ENCODE data around the gene TMEM18. TPM values are rescaled to one million over a fixed set of nuclear protein-coding genes. Genes with fewer than 3 reads are reported as not detected.

Gene TMEM18
- total and polyA plus RNA-seq, 9 of the 15 experiments (the other 6 are each of a cell fraction or from before 2014, with no cell fraction given) = 12.8 to 55.9 (median 21.8) TPM

- intact Hi-C loops (cut with micrococcal nuclease) = no loop called here
- FAIRE-seq (no peak), ATAC-seq (no peak), DNase-seq (ENCODE audit: extremely low read depth in 1 of 4, low spot score in 3 of 4) (no peak)
- no peak for TF ChIP-seq PRMT5 (CRISPR knock-in tag; IDR thresholded peaks at IDR 0.05)
- no peak for TF ChIP-seq TARDBP (IDR thresholded peaks at IDR 0.05)
- TF ChIP-seq NUFIP1 (IDR thresholded peaks at IDR 0.05; ENCODE audit: partially characterized antibody) = no peak
- no peak for TF ChIP-seq PHB2 (IDR thresholded peaks at IDR 0.05; ENCODE audit: low read depth)
- no peak for TF ChIP-seq POLR2G (IDR thresholded peaks at IDR 0.05; ENCODE audit: low read depth, low read length)
- TF ChIP-seq SMAD3 (CRISPR knock-in tag; conservative IDR thresholded peaks at IDR 0.05) = no peak
- TF ChIP-seq EGR1 (conservative IDR thresholded peaks at IDR 0.05) = no peak
- no peak for TF ChIP-seq ZFP1 (CRISPR knock-in tag; IDR thresholded peaks at IDR 0.05)
- 0 out of 2 replicates have a peak, but pooled peaks cover 1% of the 10 kb centered on the region for H3K9me3 ChIP-seq (replicated peaks; ENCODE audit: control insufficient read depth, insufficient read depth, low read depth, low read length)
- no peaks in the 10 kb centered on the region for H3K9me1 ChIP-seq (ENCODE audit: control insufficient read depth, insufficient read depth, low read length)
- no peak overlapping the region for H3K4me3 ChIP-seq
- in situ Hi-C loops (cut with MboI) = no loop called here
- peaks cover 15 to 36% of the 10 kb centered on the region in 2 experiments; a peak in 4 of 5 replicates for H3K27me3 ChIP-seq (ENCODE audit: control insufficient read depth in 2 of 2, insufficient read depth in 2 of 2, low read length in 2 of 2)
- no peak overlapping the region for H3K27ac ChIP-seq (ENCODE audit: extremely low read depth, low read depth, low read length)
- H3K79me2 ChIP-seq (ENCODE audit: control insufficient read depth, insufficient read depth, low read length) = no peaks in the 10 kb centered on the region
- ChIA-PET POLR2A (no interaction called here), CTCF (ENCODE audit: low intra/inter-chr PET ratio) (no interaction called here)
- no peak overlapping the region for H3K4me2 ChIP-seq (ENCODE audit: insufficient read depth, low read length)
- 5% methylated on average over 7 of the region's 7 CpGs for WGBS (ENCODE audit: insufficient coverage, low coverage, missing lambda C conversion rate)
- no peak overlapping the region for H2AFZ ChIP-seq (ENCODE audit: low read depth, low read length)
- H4K20me1 ChIP-seq (replicated peaks; ENCODE audit: control insufficient read depth, insufficient read depth, low read length) = no peaks in the 10 kb centered on the region
- no peaks in the 10 kb centered on the region for H3K36me3 ChIP-seq (ENCODE audit: control insufficient read depth, insufficient read depth, low read length)
- no TSS peak for BruUV-seq (replicated peaks)
- no peak overlapping the region for H3K9ac ChIP-seq (ENCODE audit: insufficient read depth in 1 of 2, low read depth in 2 of 2, low read length in 2 of 2)
- peaks cover 5 to 14% of the 10 kb centered on the region in 2 experiments; a peak in 3 of 5 replicates for H3K4me1 ChIP-seq (replicated peaks in 1 of 2; ENCODE audit: control insufficient read depth in 2 of 2, insufficient read depth in 2 of 2, low read length in 2 of 2)
Measured at GRCh38 chr2:688504-689076, 11.4 kb upstream of the TMEM18 start.

Measured in K562 (cell line).